ENCODE results near the gene TOMM40. TPM values are rescaled to one million over a fixed set of nuclear protein-coding genes. Genes with fewer than 3 reads are reported as not detected.
"Not testable (repeated sequence)": the region's sequence is repeated elsewhere in the genome, so short reads cannot be mapped to it uniquely, and the experiment has no call there.

Gene TOMM40
- total and polyA plus RNA-seq, 4 donors = 17.6 to 76.8 (median 62.2) TPM

DNA sequence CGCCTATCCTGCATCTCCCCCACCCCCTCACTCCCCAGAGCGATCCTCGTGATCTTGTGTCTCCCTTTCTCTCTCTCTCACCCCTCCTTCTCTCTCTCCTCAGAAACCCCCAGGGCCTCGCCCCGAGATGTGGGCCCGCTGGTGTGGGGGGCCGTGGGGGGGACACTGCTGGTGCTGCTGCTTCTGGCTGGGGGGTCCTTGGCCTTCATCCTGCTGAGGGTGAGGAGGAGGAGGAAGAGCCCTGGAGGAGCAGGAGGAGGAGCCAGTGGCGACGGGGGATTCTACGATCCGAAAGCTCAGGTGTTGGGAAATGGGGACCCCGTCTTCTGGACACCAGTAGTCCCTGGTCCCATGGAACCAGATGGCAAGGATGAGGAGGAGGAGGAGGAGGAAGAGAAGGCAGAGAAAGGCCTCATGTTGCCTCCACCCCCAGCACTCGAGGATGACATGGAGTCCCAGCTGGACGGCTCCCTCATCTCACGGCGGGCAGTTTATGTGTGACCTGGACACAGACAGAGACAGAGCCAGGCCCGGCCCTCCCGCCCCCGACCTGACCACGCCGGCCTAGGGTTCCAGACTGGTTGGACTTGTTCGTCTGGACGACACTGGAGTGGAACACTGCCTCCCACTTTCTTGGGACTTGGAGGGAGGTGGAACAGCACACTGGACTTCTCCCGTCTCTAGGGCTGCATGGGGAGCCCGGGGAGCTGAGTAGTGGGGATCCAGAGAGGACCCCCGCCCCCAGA is 12.8 kb upstream of the TOMM40 start:
- H3K36me3 ChIP-seq (ENCODE audit: control insufficient read depth in 4 of 4, insufficient read depth in 4 of 4, low read length in 4 of 4) = peaks cover 4 to 49% (median 13%) of the 10 kb centered on the region in 4 donors
- no peak for ATAC-seq (ENCODE audit: insufficient read depth, low FRiP score)
- peak in 2 of 3 donors; percentile 21 to 32 for DNase-seq
- H3K9me3 ChIP-seq (ENCODE audit: control insufficient read depth in 4 of 4, insufficient read depth in 3 of 4, low read length in 3 of 4) = no peaks in the 10 kb centered on the region
- H3K4me1 ChIP-seq (ENCODE audit: control insufficient read depth in 5 of 5, insufficient read depth in 5 of 5, low read length in 5 of 5) = peaks cover 0 to 10% (median 0%) of the 10 kb centered on the region in 5 donors
- TF ChIP-seq CTCF (IDR thresholded peaks at IDR 0.05; ENCODE audit: control extremely low read depth, extremely low read depth) = no peak
- WGBS, 2 donors = 76 to 86% methylated on average over 25 to 26 of the region's 26 CpGs
- H3K9ac ChIP-seq (ENCODE audit: insufficient read depth in 1 of 2, low read length in 2 of 2) = no peak overlapping the region
- H3K27ac ChIP-seq (ENCODE audit: low read depth in 1 of 2, low read length in 1 of 2) = no peak overlapping the region
- H3K4me3 ChIP-seq = no peak overlapping the region
- H3K27me3 ChIP-seq (ENCODE audit: control insufficient read depth in 3 of 3, insufficient read depth in 3 of 3, low read length in 2 of 3) = no peaks in the 10 kb centered on the region

GRCh38 chr19:44879309-44880065 is 11.6 kb upstream of the TOMM40 start:
- peaks cover 0 to 10% (median 0%) of the 10 kb centered on the region in 5 donors for H3K4me1 ChIP-seq (ENCODE audit: control insufficient read depth in 5 of 5, insufficient read depth in 5 of 5, low read length in 5 of 5)
- H3K36me3 ChIP-seq (ENCODE audit: control insufficient read depth in 4 of 4, insufficient read depth in 4 of 4, low read length in 4 of 4) = peaks cover 5 to 38% (median 10%) of the 10 kb centered on the region in 4 donors
- H3K4me3 ChIP-seq = no peak overlapping the region
- no peak for DNase-seq
- H3K27ac ChIP-seq (ENCODE audit: low read depth in 1 of 2, low read length in 1 of 2) = peak overlapping the region in 1 of 2 donors; percentile 34
- no peaks in the 10 kb centered on the region for H3K27me3 ChIP-seq (ENCODE audit: control insufficient read depth in 3 of 3, insufficient read depth in 3 of 3, low read length in 2 of 3)
- WGBS, 2 donors = 67 to 83% methylated on average over 18 of the region's 18 CpGs
- no peak overlapping the region for H3K9ac ChIP-seq (ENCODE audit: insufficient read depth in 1 of 2, low read length in 2 of 2)
- no peak for ATAC-seq (ENCODE audit: insufficient read depth, low FRiP score)
- H3K9me3 ChIP-seq (ENCODE audit: control insufficient read depth in 4 of 4, insufficient read depth in 3 of 4, low read length in 3 of 4) = no peaks in the 10 kb centered on the region
- TF ChIP-seq CTCF (IDR thresholded peaks at IDR 0.05; ENCODE audit: control extremely low read depth, extremely low read depth) = no peak

GRCh38 chr19:44882063-44882462 is 9.0 kb upstream of the TOMM40 start:
- H3K27ac ChIP-seq (ENCODE audit: low read depth in 1 of 2, low read length in 1 of 2) = no peak overlapping the region

GRCh38 chr19:44882619-44883397 is 8.2 kb upstream of the TOMM40 start:
- ATAC-seq (ENCODE audit: insufficient read depth, low FRiP score); H3K27ac ChIP-seq (ENCODE audit: low read depth in 1 of 2, low read length in 1 of 2); H3K9me3 ChIP-seq (ENCODE audit: control insufficient read depth in 4 of 4, insufficient read depth in 3 of 4, low read length in 3 of 4); H3K4me3 ChIP-seq; DNase-seq; H3K4me1 ChIP-seq (ENCODE audit: control insufficient read depth in 5 of 5, insufficient read depth in 5 of 5, low read length in 5 of 5); H3K27me3 ChIP-seq (ENCODE audit: control insufficient read depth in 3 of 3, insufficient read depth in 3 of 3, low read length in 2 of 3); H3K9ac ChIP-seq (ENCODE audit: insufficient read depth in 1 of 2, low read length in 2 of 2): not testable (repeated sequence)
- peaks cover 7 to 13% (median 8%) of the 10 kb centered on the region in 4 donors for H3K36me3 ChIP-seq (ENCODE audit: control insufficient read depth in 4 of 4, insufficient read depth in 4 of 4, low read length in 4 of 4)
- 93 to 95% methylated on average over 19 of the region's 19 CpGs for WGBS, 2 donors

More at GRCh38 chr19:44882063-44882462, 9.0 kb upstream of the TOMM40 start:
- H3K9ac ChIP-seq (ENCODE audit: insufficient read depth in 1 of 2, low read length in 2 of 2) = no peak overlapping the region
- no peak for TF ChIP-seq CTCF (IDR thresholded peaks at IDR 0.05; ENCODE audit: control extremely low read depth, extremely low read depth)
- WGBS, 2 donors = 93 to 97% methylated on average over 15 of the region's 15 CpGs
- H3K9me3 ChIP-seq (ENCODE audit: control insufficient read depth in 4 of 4, insufficient read depth in 3 of 4, low read length in 3 of 4) = no peaks in the 10 kb centered on the region
- DNase-seq = no peak
- no peak for ATAC-seq (ENCODE audit: insufficient read depth, low FRiP score)
- H3K4me1 ChIP-seq (ENCODE audit: control insufficient read depth in 5 of 5, insufficient read depth in 5 of 5, low read length in 5 of 5) = peaks cover 0 to 10% (median 0%) of the 10 kb centered on the region in 5 donors
- H3K27me3 ChIP-seq (ENCODE audit: control insufficient read depth in 3 of 3, insufficient read depth in 3 of 3, low read length in 2 of 3) = no peaks in the 10 kb centered on the region
- H3K36me3 ChIP-seq (ENCODE audit: control insufficient read depth in 4 of 4, insufficient read depth in 4 of 4, low read length in 4 of 4) = peaks cover 5 to 19% (median 7%) of the 10 kb centered on the region in 4 donors
- no peak overlapping the region for H3K4me3 ChIP-seq

Measured in lung (tissue), 12 donors.